Loucy (cell line): ENCODE data around the gene PRAMEF12.

ENCODE experiments used
- H2AFZ ChIP-seq: fragments of 200-600 bp; sonication (generic); 2 replicates; pipeline ENCODE4 v1.6.0; 2016; ENCODE audit warnings: antibody characterized with exemption, mild to moderate bottlenecking, low read length, moderate library complexity
- H3F3A ChIP-seq: fragments of 200-600 bp; 2 replicates; pipeline ENCODE4 v1.6.0; 2016; ENCODE audit warnings: antibody characterized with exemption, low read depth, mild to moderate bottlenecking
- H3K27me3 ChIP-seq: fragments of 200-600 bp; sonication (generic); 2 replicates; pipeline ENCODE4 v1.6.1; 2014; ENCODE audit warnings: low read length, mild to moderate bottlenecking; ENCODE audit not compliant: insufficient read depth, poor library complexity, severe bottlenecking
- H3K36me3 ChIP-seq: fragments of 200-600 bp; sonication (generic); 2 replicates; pipeline ENCODE4 v1.6.1; 2016; ENCODE audit warnings: low read length; ENCODE audit not compliant: insufficient read depth
- H3K4me1 ChIP-seq: fragments of 200-600 bp; sonication (generic); 2 replicates; pipeline ENCODE4 v1.5.1; 2014; ENCODE audit warnings: low read length, mild to moderate bottlenecking; ENCODE audit not compliant: insufficient read depth, poor library complexity, severe bottlenecking
- H3K4me2 ChIP-seq: fragments of 200-600 bp; sonication (generic); 2 replicates; pipeline ENCODE4 v1.6.0; 2014; ENCODE audit warnings: antibody characterized with exemption, low read length, low read depth, mild to moderate bottlenecking; ENCODE audit not compliant: poor library complexity, severe bottlenecking
- H3K4me3 ChIP-seq: fragments of 200-600 bp; sonication (generic); 2 replicates; pipeline ENCODE4 v1.5.1; 2014; ENCODE audit warnings: low read length, mild to moderate bottlenecking, mixed read lengths; ENCODE audit not compliant: poor library complexity, severe bottlenecking
- H3K79me2 ChIP-seq: fragments of 200-600 bp; sonication (generic); 2 replicates; pipeline ENCODE4 v1.6.1; 2014; ENCODE audit warnings: low read length; ENCODE audit not compliant: insufficient read depth
- H3K9ac ChIP-seq: fragments of 200-600 bp; sonication (generic); 2 replicates; pipeline ENCODE4 v1.6.0; 2014; ENCODE audit warnings: mild to moderate bottlenecking, low read depth, low read length, moderate library complexity; ENCODE audit not compliant: poor library complexity, severe bottlenecking
- H3K9me2 ChIP-seq: fragments of 200-600 bp; sonication (generic); replicated peaks from 2 replicates; pipeline ENCODE4 v1.6.1; 2016; ENCODE audit warnings: low read depth, low read length, mixed read lengths
- H3K9me3 ChIP-seq: fragments of 200-600 bp; sonication (generic); 2 replicates; pipeline ENCODE4 v1.6.1; 2014; ENCODE audit warnings: mild to moderate bottlenecking, antibody characterized with exemption, low read length, low read depth; ENCODE audit not compliant: insufficient read depth
- H4K20me1 ChIP-seq: fragments of 200-600 bp; sonication (generic); 2 replicates; pipeline ENCODE4 v1.6.0; 2014; ENCODE audit warnings: antibody characterized with exemption, low read length, mild to moderate bottlenecking; ENCODE audit not compliant: insufficient read depth, poor library complexity, severe bottlenecking
- CTCF ChIP-seq: fragments of 200-600 bp; sonication (generic); conservative IDR thresholded peaks from 2 replicates; pipeline ENCODE4 v1.5.1; 2014; ENCODE audit warnings: mild to moderate bottlenecking, antibody characterized with exemption, low read length
- EZH2phosphoT487 ChIP-seq: fragments of 200-600 bp; IDR thresholded peaks from 2 replicates; pipeline ENCODE4 v1.6.1; 2018; ENCODE audit warnings: antibody characterized with exemption, mild to moderate bottlenecking, moderate library complexity, borderline replicate concordance

PRAMEF12 gene

GRCh38 chr1:12764016-12764415 lies 9.5 kb upstream of the PRAMEF12 start:
- H3K4me2 ChIP-seq: no peak overlapping the region
- no peak for TF ChIP-seq CTCF
- no peak for TF ChIP-seq EZH2phosphoT487
- H3K4me1 ChIP-seq: no peaks in the 10 kb centered on the region
- H3K79me2 ChIP-seq: no peaks in the 10 kb centered on the region
- H2AFZ ChIP-seq: no peak overlapping the region
- H3K4me3 ChIP-seq: no peak overlapping the region
- no peaks in the 10 kb centered on the region for H3K36me3 ChIP-seq
- H3K9me3 ChIP-seq: no peaks in the 10 kb centered on the region
- no peak overlapping the region for H3K9ac ChIP-seq
- H4K20me1 ChIP-seq: no peaks in the 10 kb centered on the region
- H3K27me3 ChIP-seq: no peaks in the 10 kb centered on the region
- no peaks in the 10 kb centered on the region for H3F3A ChIP-seq
- no peaks in the 10 kb centered on the region for H3K9me2 ChIP-seq

GRCh38 chr1:12769031-12769430 lies 4.5 kb upstream of the PRAMEF12 start:
- H3K79me2 ChIP-seq: no peaks in the 10 kb centered on the region
- H4K20me1 ChIP-seq: no peaks in the 10 kb centered on the region
- H3F3A ChIP-seq: no peaks in the 10 kb centered on the region
- no peak overlapping the region for H3K4me3 ChIP-seq
- H3K9ac ChIP-seq: no peak overlapping the region
- H3K36me3 ChIP-seq: no peaks in the 10 kb centered on the region
- no peak overlapping the region for H3K4me2 ChIP-seq
- H2AFZ ChIP-seq: no peak overlapping the region
- no peaks in the 10 kb centered on the region for H3K4me1 ChIP-seq
- no peaks in the 10 kb centered on the region for H3K9me3 ChIP-seq
- no peak for TF ChIP-seq EZH2phosphoT487
- TF ChIP-seq CTCF: no peak
- no peaks in the 10 kb centered on the region for H3K9me2 ChIP-seq
- H3K27me3 ChIP-seq: no peaks in the 10 kb centered on the region

DNA sequence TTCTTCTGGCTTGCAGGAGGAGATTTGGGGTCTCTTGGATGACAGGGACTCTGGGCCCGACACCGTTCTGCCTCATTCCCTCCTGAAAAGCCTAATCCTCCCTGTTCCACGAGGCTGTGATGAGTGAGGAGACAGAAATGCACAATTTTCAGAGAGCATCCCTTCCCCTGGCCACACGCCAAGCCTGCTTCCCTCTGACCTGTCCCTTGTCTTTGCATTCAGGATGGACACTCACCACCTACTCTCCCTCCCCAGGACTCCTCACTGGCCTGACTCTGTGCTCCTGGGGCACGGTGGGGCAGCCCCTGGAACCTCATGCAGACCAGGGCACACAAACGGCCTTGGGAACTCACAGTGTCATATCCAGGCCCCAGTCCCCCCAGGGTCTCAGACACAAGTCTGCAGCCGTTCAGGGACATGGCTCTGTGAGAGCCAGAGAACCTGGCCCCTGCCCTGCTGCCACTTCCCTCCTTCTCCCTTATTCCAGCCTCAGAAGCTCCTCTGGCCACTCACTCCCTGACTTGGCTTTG lies 3.5 kb upstream of the PRAMEF12 start:
- no peak overlapping the region for H3K4me3 ChIP-seq

More for the DNA sequence above, 3.5 kb upstream of the PRAMEF12 start:
- H3K4me1 ChIP-seq: no peaks in the 10 kb centered on the region
- H3K79me2 ChIP-seq: no peaks in the 10 kb centered on the region
- H3K4me2 ChIP-seq: no peak overlapping the region
- H3K36me3 ChIP-seq: no peaks in the 10 kb centered on the region
- no peaks in the 10 kb centered on the region for H4K20me1 ChIP-seq
- H3F3A ChIP-seq: no peaks in the 10 kb centered on the region
- H3K9ac ChIP-seq: no peak overlapping the region
- H3K27me3 ChIP-seq: no peaks in the 10 kb centered on the region
- TF ChIP-seq CTCF (no peak), EZH2phosphoT487 (no peak)
- no peaks in the 10 kb centered on the region for H3K9me3 ChIP-seq
- H3K9me2 ChIP-seq: no peaks in the 10 kb centered on the region
- no peak overlapping the region for H2AFZ ChIP-seq
